ENCODE measurements around the gene USP46.

GRCh38 chr4:52546449-52546848 is 112.7 kb downstream of the USP46 start:
- TF ChIP-seq CTCF (IDR thresholded peaks at IDR 0.05) (no peak), POLR2A (IDR thresholded peaks at IDR 0.05) (no peak)
